CD4-positive, alpha-beta memory T cell (primary cell): ENCODE results near the gene HTRA1. TPM values are rescaled to one million over a fixed set of nuclear protein-coding genes. Genes with fewer than 3 reads are reported as not detected.

ENCODE experiments used
- CTCF ChIA-PET: fragments of 350-600 bp; sonication (Branson Sonifier 250); formaldehyde crosslinking; loops from one replicate; lab custom pipeline; 2021; ENCODE audit warnings: inconsistent platforms; ENCODE audit not compliant: partially characterized antibody; lab: Charles Lee
- POLR2A ChIA-PET: fragments of 350-600 bp; sonication (Branson Sonifier 250); formaldehyde crosslinking; loops from one replicate; lab custom pipeline; 2021; ENCODE audit not compliant: partially characterized antibody; lab: Charles Lee
- DNase-seq, 5 donors: peaks; one replicate each; pipeline versions ENCODE4 v3.0.0 to v3.0.0-alpha.2; 2020 to 2022; ENCODE audit warnings: mixed read lengths in 1 of 5
- H3K27ac ChIP-seq: one replicate; pipeline ENCODE4 v1.7.0; 2013; ENCODE audit warnings: low read depth, low read length
- H3K27me3 ChIP-seq: 2 replicates; pipeline ENCODE4 v1.7.0; 2013; ENCODE audit warnings: mild to moderate bottlenecking, low read length, moderate library complexity; ENCODE audit not compliant: insufficient read depth
- H3K36me3 ChIP-seq: 2 replicates; pipeline ENCODE4 v1.7.0; 2013; ENCODE audit warnings: mild to moderate bottlenecking, low read length, moderate library complexity; ENCODE audit not compliant: insufficient read depth
- H3K4me1 ChIP-seq: 2 replicates; pipeline ENCODE4 v1.7.0; 2013; ENCODE audit warnings: mild to moderate bottlenecking, low read length, moderate library complexity; ENCODE audit not compliant: insufficient read depth
- H3K4me3 ChIP-seq, 2 donors: one replicate each; pipeline ENCODE4 v1.7.0; 2013; ENCODE audit warnings: low read length in 2 of 2, mild to moderate bottlenecking in 1 of 2
- H3K9me3 ChIP-seq, 2 donors: one replicate each; pipeline ENCODE4 v1.7.0; 2013; ENCODE audit warnings: low read length in 2 of 2, control low read depth in 1 of 2; ENCODE audit not compliant: control insufficient read depth in 1 of 2
- H3K27ac Mint-ChIP-seq, 7 donors: one replicate each; pipeline ENCODE4 v1.8.0; 2020 to 2021; ENCODE audit warnings: mixed read lengths in 7 of 7, mild to moderate bottlenecking in 6 of 7, inconsistent platforms in 3 of 7, moderate library complexity in 3 of 7
- H3K27me3 Mint-ChIP-seq, 2 donors: one replicate each; pipeline ENCODE4 v1.8.0; 2020 to 2021; ENCODE audit warnings: mixed read lengths in 2 of 2
- H3K36me3 Mint-ChIP-seq, 2 donors: one replicate each; pipeline ENCODE4 v1.8.0; 2020 to 2021; ENCODE audit warnings: mixed read lengths in 2 of 2, inconsistent platforms in 1 of 2, mild to moderate bottlenecking in 1 of 2
- H3K4me1 Mint-ChIP-seq, 4 donors: one replicate each; pipeline ENCODE4 v1.8.0; 2020 to 2021; ENCODE audit warnings: mixed read lengths in 4 of 4, mild to moderate bottlenecking in 1 of 4
- H3K4me3 Mint-ChIP-seq, 8 donors: one replicate each; pipeline ENCODE4 v1.8.0; 2020 to 2021; ENCODE audit warnings: mixed read lengths in 8 of 8, mild to moderate bottlenecking in 7 of 8, moderate library complexity in 6 of 8, inconsistent platforms in 3 of 8
- H3K9me3 Mint-ChIP-seq, 8 donors: one replicate each; pipeline ENCODE4 v1.8.0; 2020 to 2021; ENCODE audit warnings: mixed read lengths in 8 of 8, mild to moderate bottlenecking in 5 of 8, inconsistent platforms in 3 of 8, moderate library complexity in 1 of 8
- intact Hi-C: fragments of 100-400 bp; cut with micrococcal nuclease; formaldehyde crosslinking; loops from one replicate; pipeline ENCODE4 v1.15.1; 2023
- polyA plus RNA-seq, 2 donors: library from polyadenylated mRNA; unstranded; fragments of 300-500 nt; fragmentation: Illumina TruSeq; gene quantifications; one replicate each; pipeline ENCODE4 v1.2.3, GENCODE V29; 2021
- total RNA-seq, 2 experiments: library from RNA; stranded (reverse); gene quantifications; one replicate each; pipeline ENCODE4 v1.2.3, GENCODE V29; 2021

The HTRA1 gene
- total and polyA plus RNA-seq, 4 experiments from 2014 or later: 0.17 to 0.21 TPM; not detected in 2

DNA sequence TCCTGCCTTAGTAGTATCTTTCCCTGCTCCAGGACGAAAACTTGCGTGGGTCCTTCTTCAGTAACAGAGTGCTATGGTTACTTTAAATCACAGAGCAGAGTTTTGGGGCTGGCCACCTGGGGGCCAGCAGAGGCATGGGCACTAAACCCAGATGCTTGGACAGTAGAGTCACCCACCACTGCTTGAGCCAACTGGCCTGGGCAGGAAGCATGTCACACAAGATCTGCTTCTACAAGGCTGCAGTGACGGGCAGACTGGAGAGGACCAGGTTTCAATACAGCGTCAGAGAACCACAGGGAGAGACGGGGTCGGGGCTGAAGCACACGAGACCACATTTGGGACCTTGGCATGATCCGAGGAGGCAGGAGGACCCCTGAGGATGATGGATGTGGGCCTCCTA is 84.9 kb downstream of the HTRA1 start:
- peaks cover 42 to 61% (median 49%) of the 10 kb centered on the region in 4 donors for H3K4me1 Mint-ChIP-seq
- intact Hi-C loops: no loop called here
- no peaks in the 10 kb centered on the region for H3K36me3 Mint-ChIP-seq

DNA sequence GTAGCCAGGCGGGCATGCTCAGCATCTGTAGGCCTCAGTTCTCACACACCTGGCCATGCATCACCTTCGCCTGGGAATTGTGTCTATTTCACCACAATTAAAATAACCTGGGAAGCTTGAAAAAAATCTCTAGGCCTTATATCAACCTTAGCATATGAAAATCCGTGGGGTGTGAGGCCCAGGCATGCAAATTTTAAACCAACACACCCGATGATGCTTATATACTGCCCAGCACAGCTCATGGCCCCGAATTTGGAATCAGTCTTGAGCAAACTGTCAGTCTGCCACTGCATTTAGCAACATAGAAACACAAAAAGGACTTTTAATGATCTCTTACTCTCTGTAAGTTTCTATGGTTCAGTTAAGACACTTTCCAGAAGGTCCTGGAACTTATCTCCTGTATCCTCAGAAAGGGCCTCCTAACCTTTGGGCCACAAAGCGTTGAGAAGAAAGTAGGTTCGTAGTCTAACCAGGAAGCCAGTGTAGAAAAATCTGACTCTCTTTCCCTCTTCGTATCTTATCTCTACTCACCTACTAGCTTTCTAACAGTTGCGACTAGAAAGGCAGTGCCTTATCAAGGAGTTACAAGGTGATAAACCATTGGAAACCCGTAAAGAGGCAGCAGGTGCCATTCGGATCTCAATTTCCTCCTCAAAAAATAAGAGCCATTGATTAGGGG is 87.2 kb downstream of the HTRA1 start:
- H3K9me3 Mint-ChIP-seq: no peaks in the 10 kb centered on the region
- CTCF ChIA-PET: interaction anchor here (1.2 to 2.5 kb wide), 6 partner anchors 17 to 247 kb away, joined by 3 to 9 read pairs (median 3); no protein-coding TSS in a partner anchor
- Histone ChIP-seq H3K36me3 (no peaks in the 10 kb centered on the region), H3K9me3 (no peaks in the 10 kb centered on the region), H3K4me1 (peaks cover 41% of the 10 kb centered on the region), H3K4me3 (no peak overlapping the region), H3K27ac (no peak overlapping the region), H3K27me3 (no peaks in the 10 kb centered on the region)
- H3K36me3 Mint-ChIP-seq: no peaks in the 10 kb centered on the region
- H3K4me3 Mint-ChIP-seq: no peak overlapping the region
- no peaks in the 10 kb centered on the region for H3K27me3 Mint-ChIP-seq
- peaks cover 27 to 50% (median 36%) of the 10 kb centered on the region in 4 donors for H3K4me1 Mint-ChIP-seq
- POLR2A ChIA-PET: interaction anchor here (1.0 kb wide), 2 partner anchors 33 to 34 kb away, joined by 3 read pairs; no protein-coding TSS in a partner anchor
- intact Hi-C loops: no loop called here
- DNase-seq: no peak
- H3K27ac Mint-ChIP-seq: peak overlapping the region in 2 of 7 donors; percentile 32 to 37

More for the DNA sequence above, 84.9 kb downstream of the HTRA1 start:
- no peaks in the 10 kb centered on the region for H3K27me3 Mint-ChIP-seq
- no peaks in the 10 kb centered on the region for H3K9me3 Mint-ChIP-seq
- no peak overlapping the region for H3K4me3 ChIP-seq
- no peaks in the 10 kb centered on the region for H3K9me3 ChIP-seq
- H3K36me3 ChIP-seq: no peaks in the 10 kb centered on the region
- POLR2A ChIA-PET: no interaction called here
- H3K27me3 ChIP-seq: no peaks in the 10 kb centered on the region
- peak overlapping the region in 1 of 7 donors; percentile 72 for H3K27ac Mint-ChIP-seq
- CTCF ChIA-PET: interaction anchor here (1.6 kb wide), 1 partner anchor 19 kb away, joined by 8 read pairs; no protein-coding TSS in a partner anchor
- DNase-seq: no peak
- peaks cover 55% of the 10 kb centered on the region for H3K4me1 ChIP-seq
- H3K27ac ChIP-seq: no peak overlapping the region
- no peak overlapping the region for H3K4me3 Mint-ChIP-seq

- Mint-ChIP-seq H3K27me3 (no peaks in the 10 kb centered on the region), H3K4me3 (no peak overlapping the region), H3K36me3 (no peaks in the 10 kb centered on the region), H3K4me1 (peaks cover 19 to 42% (median 27%) of the 10 kb centered on the region in 4 donors), H3K9me3 (no peaks in the 10 kb centered on the region), H3K27ac (peak overlapping the region in 2 of 7 donors; percentile 14 to 69)
- Histone ChIP-seq H3K9me3 (no peaks in the 10 kb centered on the region), H3K27me3 (no peaks in the 10 kb centered on the region), H3K4me1 (peaks cover 30% of the 10 kb centered on the region), H3K27ac (no peak overlapping the region), H3K36me3 (no peaks in the 10 kb centered on the region), H3K4me3 (no peak overlapping the region)
- intact Hi-C loops: loop anchor here (2.0 to 5.0 kb wide), 3 partner anchors 32 to 112 kb away; no protein-coding TSS in a partner anchor
- DNase-seq: no peak
- CTCF ChIA-PET: interaction anchor here (1.8 to 2.5 kb wide), 2 partner anchors 16 to 114 kb away, joined by 4 to 32 read pairs; no protein-coding TSS in a partner anchor
- POLR2A ChIA-PET: no interaction called here
Observed at GRCh38 chr10:122549636-122550035, 88.3 kb downstream of the HTRA1 start.

- ChIA-PET POLR2A (interaction anchor here (1.0 to 1.4 kb wide), 5 partner anchors 9 to 192 kb away, joined by 3 to 13 read pairs (median 5); no protein-coding TSS in a partner anchor), CTCF (interaction anchor here (0.5 to 2.5 kb wide), 8 partner anchors 10 to 206 kb away, joined by 3 to 32 read pairs (median 4); no protein-coding TSS in a partner anchor)
- no peak overlapping the region for H3K27ac ChIP-seq
- H3K27ac Mint-ChIP-seq: peak overlapping the region; percentile 11 to 87 (median 74)
- no peak overlapping the region for H3K4me3 ChIP-seq
- H3K4me1 Mint-ChIP-seq: peaks cover 19 to 42% (median 27%) of the 10 kb centered on the region in 4 donors
- no peaks in the 10 kb centered on the region for H3K36me3 ChIP-seq
- peak overlapping the region in 3 of 8 donors; percentile 58 to 63 (median 61) for H3K4me3 Mint-ChIP-seq
- H3K36me3 Mint-ChIP-seq: no peaks in the 10 kb centered on the region
- H3K9me3 Mint-ChIP-seq: no peaks in the 10 kb centered on the region
- no peaks in the 10 kb centered on the region for H3K9me3 ChIP-seq
- no peaks in the 10 kb centered on the region for H3K27me3 Mint-ChIP-seq
- peaks cover 24% of the 10 kb centered on the region for H3K4me1 ChIP-seq
- intact Hi-C loops: loop anchor here (2.0 to 5.0 kb wide), 3 partner anchors 33 to 113 kb away; no protein-coding TSS in a partner anchor
- DNase-seq: no peak
- no peaks in the 10 kb centered on the region for H3K27me3 ChIP-seq
Observed at GRCh38 chr10:122550427-122550826, 89.1 kb downstream of the HTRA1 start.

DNA sequence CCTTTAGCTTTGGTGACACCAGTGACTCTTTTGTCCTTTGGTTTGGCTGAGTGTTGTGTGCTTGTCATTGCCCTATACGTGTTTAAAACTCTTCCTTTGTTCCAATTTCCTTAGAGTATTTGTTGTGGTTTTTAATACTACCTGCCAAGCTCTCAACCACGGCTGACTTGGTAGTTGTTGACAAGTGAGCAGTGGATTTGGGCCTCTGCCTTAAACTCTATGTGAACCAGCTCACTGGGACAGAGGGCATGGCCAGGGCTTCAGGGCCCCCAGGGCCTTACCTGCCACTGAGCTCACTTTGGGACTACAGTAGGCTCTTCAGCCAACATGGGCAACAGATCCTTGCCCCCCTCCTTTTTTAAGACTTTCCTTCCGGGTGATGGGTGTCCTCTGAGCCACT is 89.6 kb downstream of the HTRA1 start:
- ChIA-PET POLR2A (interaction anchor here (0.7 to 1.4 kb wide), 7 partner anchors 10 to 192 kb away, joined by 3 to 13 read pairs (median 3); partner anchors contain the start of gene PLEKHA1), CTCF (interaction anchor here (0.5 to 2.5 kb wide), 8 partner anchors 11 to 206 kb away, joined by 3 to 32 read pairs (median 4); no protein-coding TSS in a partner anchor)
- Histone ChIP-seq H3K27me3 (no peaks in the 10 kb centered on the region), H3K4me1 (peaks cover 24% of the 10 kb centered on the region), H3K27ac (no peak overlapping the region), H3K4me3 (no peak overlapping the region), H3K9me3 (no peaks in the 10 kb centered on the region), H3K36me3 (no peaks in the 10 kb centered on the region)
- Mint-ChIP-seq H3K4me3 (peak overlapping the region in 7 of 8 donors; percentile 23 to 78 (median 61)), H3K36me3 (no peaks in the 10 kb centered on the region), H3K9me3 (no peaks in the 10 kb centered on the region), H3K27ac (peak overlapping the region; percentile 62 to 90 (median 83)), H3K4me1 (peaks cover 19 to 43% (median 27%) of the 10 kb centered on the region in 4 donors), H3K27me3 (no peaks in the 10 kb centered on the region)
- intact Hi-C loops: loop anchor here (1.0 to 5.0 kb wide), 5 partner anchors 10 to 209 kb away; no protein-coding TSS in a partner anchor
- DNase-seq: peak in 4 of 5 donors; percentile 17 to 35 (median 28)

DNA sequence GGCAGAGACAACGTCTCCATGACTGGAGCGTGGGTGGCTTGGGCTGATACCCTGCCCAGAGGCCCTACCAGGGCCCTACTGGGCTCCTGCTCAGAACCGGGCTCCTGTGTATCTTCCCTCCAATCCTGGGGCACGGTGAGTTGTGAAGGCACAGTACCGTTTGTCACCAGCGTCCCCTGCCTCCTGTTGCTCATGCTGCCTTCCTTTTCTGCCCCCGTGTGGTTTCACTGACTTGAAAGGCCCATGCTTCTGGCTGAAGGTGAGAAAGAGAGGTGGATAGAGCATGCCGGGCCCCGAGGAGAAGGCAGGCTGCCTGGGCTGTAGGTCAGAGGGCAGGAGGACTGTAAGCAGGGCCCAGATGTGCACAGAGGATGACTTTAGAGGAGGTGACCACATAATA is 90.1 kb downstream of the HTRA1 start:
- Histone ChIP-seq H3K27me3 (no peaks in the 10 kb centered on the region), H3K4me3 (no peak overlapping the region), H3K9me3 (no peaks in the 10 kb centered on the region), H3K27ac (no peak overlapping the region), H3K36me3 (no peaks in the 10 kb centered on the region), H3K4me1 (peaks cover 24% of the 10 kb centered on the region)
- ChIA-PET POLR2A (interaction anchor here (0.7 to 1.4 kb wide), 7 partner anchors 10 to 193 kb away, joined by 3 to 13 read pairs (median 3); partner anchors contain the start of gene PLEKHA1), CTCF (interaction anchor here (0.9 to 2.5 kb wide), 5 partner anchors 11 to 83 kb away, joined by 3 to 32 read pairs (median 10); no protein-coding TSS in a partner anchor)
- peak; percentile 38 to 49 (median 41) for DNase-seq
- Mint-ChIP-seq H3K36me3 (no peaks in the 10 kb centered on the region), H3K9me3 (no peaks in the 10 kb centered on the region), H3K4me3 (peak overlapping the region in 7 of 8 donors; percentile 24 to 78 (median 61)), H3K27me3 (no peaks in the 10 kb centered on the region), H3K27ac (peak overlapping the region; percentile 69 to 90 (median 87)), H3K4me1 (peaks cover 21 to 42% (median 27%) of the 10 kb centered on the region in 4 donors)
- intact Hi-C loops: loop anchor here (1.0 to 5.0 kb wide), 5 partner anchors 10 to 209 kb away; no protein-coding TSS in a partner anchor
